NB4 (cell line): Measurements from ENCODE around the gene WFIKKN2.

ENCODE experiments used
- DNase-seq: peaks from one replicate; pipeline ENCODE4 v3.0.0; 2010; ENCODE audit warnings: low read depth
- H3K4me3 ChIP-seq: one replicate; pipeline ENCODE4 v1.5.1; 2011; ENCODE audit warnings: mild to moderate bottlenecking, low read depth, low read length, moderate library complexity
- MYC ChIP-seq: IDR thresholded peaks from 2 replicates; pipeline ENCODE4 v1.6.1; 2011; ENCODE audit warnings: low read depth, low read length
- POLR2A ChIP-seq: IDR thresholded peaks from 2 replicates; pipeline ENCODE4 v1.6.1; 2011; ENCODE audit warnings: mild to moderate bottlenecking; ENCODE audit not compliant: insufficient read length; ENCODE audit errors: extremely low read depth
- TF ChIP-seq, protein P1 (sequence below): IDR thresholded peaks from 2 replicates; pipeline ENCODE4 v1.6.1; 2011; ENCODE audit warnings: low read depth, low read length
- TF ChIP-seq, protein P2 (sequence below): IDR thresholded peaks from one replicate; pipeline ENCODE4 v1.5.1; 2012; ENCODE audit warnings: low read depth, low read length

WFIKKN2 gene

GRCh38 chr17:50861334-50861676 is 25.9 kb downstream of the WFIKKN2 start:
- no peak for DNase-seq
- H3K4me3 ChIP-seq = no peak overlapping the region
- TF ChIP-seq, protein P1, sequence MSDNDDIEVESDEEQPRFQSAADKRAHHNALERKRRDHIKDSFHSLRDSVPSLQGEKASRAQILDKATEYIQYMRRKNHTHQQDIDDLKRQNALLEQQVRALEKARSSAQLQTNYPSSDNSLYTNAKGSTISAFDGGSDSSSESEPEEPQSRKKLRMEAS = no peak
- TF ChIP-seq, protein P2, sequence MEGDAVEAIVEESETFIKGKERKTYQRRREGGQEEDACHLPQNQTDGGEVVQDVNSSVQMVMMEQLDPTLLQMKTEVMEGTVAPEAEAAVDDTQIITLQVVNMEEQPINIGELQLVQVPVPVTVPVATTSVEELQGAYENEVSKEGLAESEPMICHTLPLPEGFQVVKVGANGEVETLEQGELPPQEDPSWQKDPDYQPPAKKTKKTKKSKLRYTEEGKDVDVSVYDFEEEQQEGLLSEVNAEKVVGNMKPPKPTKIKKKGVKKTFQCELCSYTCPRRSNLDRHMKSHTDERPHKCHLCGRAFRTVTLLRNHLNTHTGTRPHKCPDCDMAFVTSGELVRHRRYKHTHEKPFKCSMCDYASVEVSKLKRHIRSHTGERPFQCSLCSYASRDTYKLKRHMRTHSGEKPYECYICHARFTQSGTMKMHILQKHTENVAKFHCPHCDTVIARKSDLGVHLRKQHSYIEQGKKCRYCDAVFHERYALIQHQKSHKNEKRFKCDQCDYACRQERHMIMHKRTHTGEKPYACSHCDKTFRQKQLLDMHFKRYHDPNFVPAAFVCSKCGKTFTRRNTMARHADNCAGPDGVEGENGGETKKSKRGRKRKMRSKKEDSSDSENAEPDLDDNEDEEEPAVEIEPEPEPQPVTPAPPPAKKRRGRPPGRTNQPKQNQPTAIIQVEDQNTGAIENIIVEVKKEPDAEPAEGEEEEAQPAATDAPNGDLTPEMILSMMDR = no peak
- TF ChIP-seq MYC = no peak
- TF ChIP-seq POLR2A = no peak

DNA sequence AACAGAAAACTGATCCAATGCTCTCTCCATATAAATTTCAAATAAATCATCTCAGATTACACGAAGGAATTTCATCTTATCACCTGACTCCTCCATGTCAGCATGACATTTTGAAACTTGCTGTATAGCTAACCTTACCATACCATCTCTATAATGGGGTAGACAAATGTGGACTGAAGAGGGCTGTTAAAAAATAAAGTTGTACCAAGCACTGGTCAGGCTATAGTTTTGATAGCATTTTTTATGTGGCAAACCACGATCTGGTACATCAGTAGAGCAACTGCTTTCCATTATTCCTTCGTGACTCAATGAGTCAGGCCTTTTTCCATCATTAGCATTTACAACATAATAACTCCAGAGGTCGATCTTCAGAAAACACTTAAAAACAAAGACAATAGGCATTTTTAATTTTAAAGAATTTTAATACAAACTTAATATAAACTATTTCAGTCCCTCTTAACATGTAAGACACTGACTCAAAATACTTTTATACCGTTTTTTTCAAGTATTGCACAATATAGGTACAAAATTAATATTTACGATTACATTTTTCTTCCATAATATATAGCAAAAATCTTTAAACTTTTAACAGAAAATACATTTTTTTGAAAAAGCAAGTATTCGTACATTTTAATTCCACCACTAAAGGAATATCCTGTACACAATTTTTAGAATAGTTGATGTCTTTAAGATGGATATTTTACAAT is 26.6 kb downstream of the WFIKKN2 start:
- TF ChIP-seq MYC (no peak), POLR2A (no peak)
- TF ChIP-seq, protein P2 = no peak
- TF ChIP-seq, protein P1 = no peak
- no peak overlapping the region for H3K4me3 ChIP-seq
- DNase-seq = no peak

- peak; percentile 64 for DNase-seq
- TF ChIP-seq, protein P1 = no peak
- TF ChIP-seq POLR2A (no peak), MYC (no peak)
- TF ChIP-seq, protein P2 = peak; percentile 65
- H3K4me3 ChIP-seq = no peak overlapping the region
These were observed 27.9 kb downstream of the WFIKKN2 start for GRCh38 chr17:50863221-50863843.

- no peak for DNase-seq
- TF ChIP-seq MYC (no peak), POLR2A (no peak)
- TF ChIP-seq, protein P2 = no peak
- TF ChIP-seq, protein P1 = no peak
- H3K4me3 ChIP-seq = no peak overlapping the region
These were observed 28.5 kb downstream of the WFIKKN2 start for GRCh38 chr17:50863931-50864330.

- DNase-seq = no peak
- H3K4me3 ChIP-seq = peak overlapping the region; percentile 74
- no peak for TF ChIP-seq MYC
These were observed 29.3 kb downstream of the WFIKKN2 start for GRCh38 chr17:50864747-50865059.

GRCh38 chr17:50865060-50865867 is 29.9 kb downstream of the WFIKKN2 start:
- peak overlapping the region; percentile 74 for H3K4me3 ChIP-seq
- peak; percentile 73 for DNase-seq
- TF ChIP-seq, protein P1 = 0 out of 2 replicates have a peak, but pooled peaks have one; percentile 24
- TF ChIP-seq MYC = peak; percentile 28; the same call in 1 of the 2 replicates
- TF ChIP-seq POLR2A = no peak
- TF ChIP-seq, protein P2 = no peak
